ENCODE measurements around the gene ZSCAN26.

- TF ChIP-seq, protein P1, sequence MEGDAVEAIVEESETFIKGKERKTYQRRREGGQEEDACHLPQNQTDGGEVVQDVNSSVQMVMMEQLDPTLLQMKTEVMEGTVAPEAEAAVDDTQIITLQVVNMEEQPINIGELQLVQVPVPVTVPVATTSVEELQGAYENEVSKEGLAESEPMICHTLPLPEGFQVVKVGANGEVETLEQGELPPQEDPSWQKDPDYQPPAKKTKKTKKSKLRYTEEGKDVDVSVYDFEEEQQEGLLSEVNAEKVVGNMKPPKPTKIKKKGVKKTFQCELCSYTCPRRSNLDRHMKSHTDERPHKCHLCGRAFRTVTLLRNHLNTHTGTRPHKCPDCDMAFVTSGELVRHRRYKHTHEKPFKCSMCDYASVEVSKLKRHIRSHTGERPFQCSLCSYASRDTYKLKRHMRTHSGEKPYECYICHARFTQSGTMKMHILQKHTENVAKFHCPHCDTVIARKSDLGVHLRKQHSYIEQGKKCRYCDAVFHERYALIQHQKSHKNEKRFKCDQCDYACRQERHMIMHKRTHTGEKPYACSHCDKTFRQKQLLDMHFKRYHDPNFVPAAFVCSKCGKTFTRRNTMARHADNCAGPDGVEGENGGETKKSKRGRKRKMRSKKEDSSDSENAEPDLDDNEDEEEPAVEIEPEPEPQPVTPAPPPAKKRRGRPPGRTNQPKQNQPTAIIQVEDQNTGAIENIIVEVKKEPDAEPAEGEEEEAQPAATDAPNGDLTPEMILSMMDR (IDR thresholded peaks at IDR 0.05) = no peak
- no peak for TF ChIP-seq POLR2AphosphoS5 (IDR thresholded peaks at IDR 0.05)
These were observed 49.1 kb upstream of the ZSCAN26 start for GRCh38 chr6:28217890-28218289.

Data from suprapubic skin (tissue), 3 donors.